Stimulated activated CD8-positive, alpha-beta memory T cell treated with anti-CD3 and anti-CD28 coated beads, Interleukin-12 subunit alpha, Interleukin-12 subunit beta, amount 100 ng/mL, for 1 hour (primary cell): ENCODE results near the gene CHKA.

Source experiments
- DNase-seq: peaks from one replicate; pipeline ENCODE4 v3.0.0-alpha.2; 2020; ENCODE audit warnings: low read depth

Gene CHKA

DNA sequence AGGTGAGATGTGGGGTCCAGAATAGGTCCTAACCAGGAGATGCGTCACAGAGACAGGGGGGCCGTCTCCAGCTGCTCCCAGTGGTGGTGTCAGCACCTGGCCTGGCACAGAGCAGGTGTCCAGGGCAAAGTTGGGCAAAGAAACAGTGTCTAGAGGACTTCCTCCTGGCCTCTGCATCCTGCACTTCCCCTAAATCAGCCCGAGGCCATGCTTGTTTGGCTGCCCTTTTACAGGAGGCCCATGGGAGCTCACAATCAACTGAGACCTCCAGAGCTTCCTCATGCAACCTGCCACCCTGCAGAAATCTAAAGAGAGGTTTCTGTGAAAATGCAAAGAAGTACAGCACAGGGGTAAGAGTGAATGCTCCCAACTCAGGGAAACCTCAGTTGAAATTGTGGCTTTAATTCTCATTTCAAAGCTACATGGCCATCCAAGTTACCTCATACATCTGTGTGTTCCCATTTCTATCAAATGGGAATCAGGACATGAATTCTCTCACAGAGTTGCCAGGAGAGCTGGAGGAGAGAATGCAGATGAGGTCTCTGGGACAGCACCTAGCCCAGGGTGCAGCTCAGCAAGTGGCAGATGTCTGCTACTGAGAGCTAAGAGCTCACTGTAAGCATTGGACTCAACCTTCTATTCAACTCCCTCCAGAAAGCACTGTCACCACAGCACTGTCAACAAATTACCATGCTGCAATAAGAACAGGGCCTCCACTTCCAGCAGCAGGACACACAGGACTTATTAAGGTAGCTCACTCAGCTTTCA, 49.7 kb downstream of the CHKA start:
- no peak for DNase-seq

DNA sequence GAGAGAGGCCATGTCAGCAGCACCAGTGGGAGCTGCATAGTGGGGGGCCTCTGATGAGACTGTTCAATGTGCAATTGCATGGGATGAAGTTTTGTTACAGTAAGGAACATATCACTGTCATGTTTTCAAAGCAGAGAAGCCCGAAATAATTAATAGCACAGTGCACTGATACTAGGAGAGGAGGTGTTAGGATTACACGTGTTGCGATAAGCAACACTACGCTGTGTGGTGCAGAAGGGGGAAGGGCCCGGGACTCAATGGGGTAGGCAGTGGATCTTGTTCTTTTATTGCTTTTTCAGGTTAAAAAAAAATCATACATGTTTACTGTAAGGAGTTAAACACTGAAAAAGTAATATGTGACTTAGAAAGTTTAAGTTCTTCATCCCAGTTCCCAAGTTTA, 53.2 kb downstream of the CHKA start:
- no peak for DNase-seq

DNA sequence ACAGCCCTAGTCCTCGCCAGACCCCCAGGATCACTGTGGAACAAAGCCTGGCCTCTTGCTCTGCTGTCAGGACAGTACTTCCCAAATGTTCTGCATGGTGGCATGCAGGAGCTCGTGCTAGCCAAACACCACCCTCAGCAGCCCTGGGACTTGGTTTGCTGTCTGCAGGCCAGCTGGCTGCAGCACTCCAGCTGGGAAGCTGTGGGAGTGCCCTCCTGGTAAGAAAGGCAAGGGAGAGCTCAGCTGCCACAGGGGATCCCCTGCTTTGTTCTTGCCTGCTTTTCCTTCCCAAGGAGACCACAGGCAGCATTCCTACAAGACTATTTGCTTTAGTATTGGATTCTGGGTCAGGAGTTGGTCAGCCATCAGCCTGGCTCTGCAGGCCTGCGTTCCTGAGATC, 54.4 kb downstream of the CHKA start:
- no peak for DNase-seq

- no peak for DNase-seq
Measured at GRCh38 chr11:68065841-68066240, 55.3 kb downstream of the CHKA start.

GRCh38 chr11:68064926-68065325, 56.3 kb downstream of the CHKA start:
- no peak for DNase-seq

DNA sequence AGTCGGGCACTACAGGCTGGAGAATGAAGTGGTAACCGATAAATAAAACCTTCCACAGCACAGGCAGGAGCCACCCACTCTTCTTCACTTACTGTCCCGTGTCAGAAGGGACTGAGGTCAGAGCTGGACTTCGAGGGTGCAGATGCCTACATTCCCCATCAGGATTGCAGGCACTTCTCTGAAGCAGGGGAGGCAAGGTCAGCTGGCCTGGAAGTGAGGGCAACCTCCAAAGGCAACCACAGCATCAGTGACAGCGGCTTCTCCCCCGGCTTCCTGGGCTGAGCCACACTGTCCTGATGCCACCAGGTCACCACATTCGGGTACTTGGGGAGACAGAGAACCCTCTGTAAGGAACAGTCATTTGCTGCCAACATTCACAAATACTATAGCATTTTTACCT, 59.7 kb downstream of the CHKA start:
- DNase-seq = no peak

DNA sequence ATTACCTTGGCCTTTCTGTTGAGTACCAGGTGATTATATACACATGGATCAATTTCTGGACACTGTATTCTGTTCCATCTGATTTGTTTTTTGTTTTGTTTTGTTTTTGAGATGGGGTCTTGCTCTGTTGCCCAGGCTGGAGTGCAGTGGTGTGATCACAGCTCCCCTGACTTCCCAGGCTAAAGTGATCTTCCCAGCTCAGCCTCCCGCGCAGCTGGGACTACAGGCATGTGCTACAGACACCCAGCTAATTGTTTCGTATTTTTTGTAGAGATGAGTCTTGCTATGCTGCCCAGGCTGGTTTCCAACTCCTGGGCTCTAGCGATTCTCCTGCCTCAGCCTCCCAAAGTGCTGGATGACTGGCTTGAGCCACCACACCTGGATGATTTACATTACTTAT, 63.4 kb downstream of the CHKA start:
- DNase-seq = no peak

DNA sequence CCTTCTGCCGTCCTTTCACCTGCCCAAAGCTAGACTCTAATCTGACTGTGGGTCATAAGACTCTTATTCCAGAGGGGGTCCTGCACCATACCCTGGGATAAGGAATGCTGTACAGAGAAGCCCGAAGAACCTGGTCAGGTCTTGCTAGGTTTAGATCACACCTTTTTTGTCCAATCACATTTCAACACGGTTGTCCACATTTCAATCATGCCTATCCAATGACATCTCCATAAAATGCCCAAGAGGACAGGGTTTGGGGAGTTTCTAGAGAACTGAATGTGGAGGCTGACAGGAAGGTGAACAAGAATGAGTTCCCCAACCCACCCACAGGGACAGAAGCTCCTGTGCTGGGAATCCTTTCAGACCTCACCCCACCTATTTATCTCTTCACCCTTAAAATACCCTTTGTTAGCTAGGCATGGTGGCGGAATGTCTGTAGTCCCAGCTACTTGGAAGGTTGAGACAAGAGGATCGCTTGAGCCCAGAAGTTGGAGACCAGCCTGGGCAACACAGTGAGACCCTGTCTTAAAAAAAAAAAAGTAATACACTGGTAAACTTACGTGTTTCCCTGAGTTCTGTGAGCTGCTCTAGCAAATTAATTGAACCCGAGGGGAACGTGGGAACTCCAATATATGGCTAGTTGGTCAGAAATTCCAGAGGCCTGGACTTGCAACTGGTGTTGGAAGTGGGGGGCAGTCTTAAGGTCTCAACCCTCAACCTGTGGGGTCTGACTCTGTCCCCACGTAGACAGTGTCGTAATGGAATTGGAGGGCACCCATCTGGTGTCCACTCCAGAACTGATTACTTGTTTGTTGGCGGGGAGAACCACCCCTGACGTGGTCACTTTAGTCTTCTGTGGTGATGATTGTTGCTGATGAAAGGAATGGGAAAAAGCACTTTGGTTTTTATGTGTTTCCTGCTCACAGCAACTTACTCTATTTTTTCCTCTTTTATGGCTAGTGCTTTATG, 64.6 kb downstream of the CHKA start:
- no peak for DNase-seq

DNA sequence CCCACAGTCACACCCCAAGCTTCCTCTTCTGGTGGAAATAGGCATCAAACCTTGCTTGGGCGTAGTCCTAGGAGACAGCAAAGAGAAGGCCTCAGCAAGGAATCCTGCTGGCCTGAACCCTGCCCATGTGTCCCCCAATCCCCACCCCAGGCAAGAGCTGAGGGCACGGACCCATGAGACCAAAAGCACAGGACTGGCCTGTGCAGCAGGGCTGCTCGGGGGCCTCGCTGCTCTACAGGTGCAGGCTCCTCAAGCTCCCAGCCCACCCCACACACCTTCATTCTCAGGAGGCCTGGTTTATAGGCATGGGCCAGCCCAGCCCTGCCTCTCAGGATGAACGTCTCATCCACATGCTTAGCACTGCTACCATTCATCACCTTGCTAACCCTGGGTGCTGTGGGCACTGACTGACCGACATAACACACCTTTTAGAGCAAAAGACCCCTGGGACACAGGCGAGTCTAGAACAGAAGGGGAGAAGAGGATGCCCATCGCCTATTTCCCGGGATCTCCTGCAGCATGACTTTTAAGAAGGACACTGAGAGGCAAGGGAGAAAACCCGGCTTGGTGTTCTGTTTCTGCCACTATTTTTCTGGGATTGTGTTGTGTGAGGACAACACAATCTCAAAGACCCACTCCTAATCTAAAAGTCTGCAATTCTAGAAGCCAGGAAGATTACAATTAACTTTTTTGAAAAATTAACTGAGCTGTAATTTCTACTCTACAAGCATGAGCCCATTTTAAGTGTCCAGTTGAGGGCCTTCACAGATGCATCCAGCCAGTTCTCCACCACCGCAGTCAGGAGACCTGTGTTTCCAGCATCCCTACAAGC, 67.0 kb downstream of the CHKA start:
- no peak for DNase-seq

- no peak for DNase-seq
Measured at GRCh38 chr11:68053117-68053516, 68.1 kb downstream of the CHKA start.

- DNase-seq = no peak
Measured at GRCh38 chr11:68052137-68052873, 68.9 kb downstream of the CHKA start.

GRCh38 chr11:68051191-68052136, 69.7 kb downstream of the CHKA start:
- DNase-seq = no peak

- DNase-seq = no peak
Measured at GRCh38 chr11:68050371-68050841, 70.8 kb downstream of the CHKA start.

DNA sequence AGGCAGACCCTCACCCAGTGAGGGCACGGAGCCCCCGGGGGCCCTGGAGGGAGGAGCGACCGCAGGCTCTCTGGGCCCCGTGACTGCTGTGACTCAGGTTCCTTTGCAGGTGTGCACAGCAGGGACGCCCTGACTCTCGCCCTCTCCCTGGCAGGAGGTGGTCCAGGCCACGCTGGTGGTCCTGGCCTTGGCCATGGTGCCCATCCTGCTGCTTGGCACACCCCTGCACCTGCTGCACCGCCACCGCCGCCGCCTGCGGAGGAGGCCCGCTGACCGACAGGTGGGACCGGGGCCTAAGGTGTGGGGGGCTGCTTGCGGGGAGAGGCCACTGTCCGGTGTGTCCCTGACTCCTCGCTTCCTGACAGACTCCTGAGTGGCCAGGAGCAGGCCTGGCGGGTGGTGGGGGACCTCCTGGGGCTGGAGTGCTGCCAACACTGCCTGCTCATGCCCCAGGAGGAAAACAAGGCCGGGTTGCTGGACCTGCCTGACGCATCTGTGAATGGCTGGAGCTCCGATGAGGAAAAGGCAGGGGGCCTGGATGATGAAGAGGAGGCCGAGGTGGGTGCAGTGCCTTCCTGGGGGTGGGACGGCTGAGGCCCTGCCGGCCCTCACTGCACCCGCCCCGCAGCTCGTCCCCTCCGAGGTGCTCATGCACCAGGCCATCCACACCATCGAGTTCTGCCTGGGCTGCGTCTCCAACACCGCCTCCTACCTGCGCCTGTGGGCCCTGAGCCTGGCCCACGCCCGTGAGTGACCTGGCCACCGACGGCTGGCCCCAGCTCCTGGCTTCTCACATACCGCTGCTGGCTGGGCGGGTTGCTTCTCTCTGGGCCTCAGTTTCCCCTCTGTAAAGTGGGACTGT, 71.4 kb downstream of the CHKA start:
- no peak for DNase-seq

DNA sequence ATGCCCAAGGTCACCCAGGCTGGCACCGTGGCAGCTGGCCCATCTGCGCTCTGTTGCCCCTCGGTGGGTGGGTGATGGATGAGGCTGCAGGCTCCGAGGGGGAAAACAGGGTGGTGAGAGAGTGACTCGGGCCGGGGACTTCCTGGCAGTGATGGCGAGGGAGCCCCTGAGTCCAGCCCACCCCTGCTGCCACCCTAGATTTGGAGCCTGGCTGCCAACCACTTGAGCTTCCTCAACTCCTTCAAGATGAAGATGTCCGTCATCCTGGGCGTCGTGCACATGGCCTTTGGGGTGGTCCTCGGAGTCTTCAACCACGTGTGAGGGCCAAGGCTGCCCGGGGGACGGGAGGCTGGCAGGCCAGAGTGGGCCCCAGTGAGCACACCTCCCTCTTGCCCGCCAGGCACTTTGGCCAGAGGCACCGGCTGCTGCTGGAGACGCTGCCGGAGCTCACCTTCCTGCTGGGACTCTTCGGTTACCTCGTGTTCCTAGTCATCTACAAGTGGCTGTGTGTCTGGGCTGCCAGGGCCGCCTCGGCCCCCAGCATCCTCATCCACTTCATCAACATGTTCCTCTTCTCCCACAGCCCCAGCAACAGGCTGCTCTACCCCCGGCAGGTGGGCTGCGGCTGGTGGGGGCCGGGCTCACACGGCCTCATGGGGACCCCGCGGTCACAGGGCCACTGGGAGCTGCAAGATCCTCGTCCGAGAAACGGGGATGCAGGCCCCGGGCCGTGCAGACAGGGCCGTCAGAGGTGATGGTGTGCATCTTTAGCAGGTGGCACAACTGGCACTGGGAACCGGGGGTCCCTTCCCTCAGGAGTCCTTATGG, 72.3 kb downstream of the CHKA start:
- DNase-seq = no peak

- DNase-seq = no peak
Measured at GRCh38 chr11:68047437-68048290, 73.5 kb downstream of the CHKA start.

DNA sequence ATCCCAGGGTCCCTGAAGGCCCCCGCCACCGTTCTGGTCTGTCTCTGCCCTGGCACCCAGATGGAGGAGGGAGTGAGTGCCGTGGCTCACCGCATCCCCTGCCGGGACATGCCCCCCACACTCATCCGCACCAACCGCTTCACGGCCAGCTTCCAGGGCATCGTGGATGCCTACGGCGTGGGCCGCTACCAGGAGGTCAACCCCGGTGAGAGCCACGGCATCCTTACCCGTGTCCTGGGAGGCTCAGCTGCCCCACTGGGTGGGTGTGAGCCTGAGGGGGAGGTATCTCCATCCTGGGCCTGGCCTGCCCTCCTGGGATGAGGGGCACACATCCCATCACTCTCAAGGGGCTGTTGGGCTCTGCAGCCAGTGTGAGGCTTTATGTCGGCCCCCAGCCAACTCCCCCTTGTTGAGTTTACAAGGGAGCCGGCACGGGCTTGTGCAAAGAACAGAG, 76.3 kb downstream of the CHKA start:
- DNase-seq = no peak
